HEK293 (cell line): ENCODE measurements around the gene COPG1.
A peak's percentile ranks its signal among the peaks of the same experiment; 100 is the strongest.

Experiments
- CTCF ChIA-PET: fragments of 350-600 bp; formaldehyde crosslinking; extraction: SDS; loops from one replicate; lab custom pipeline; 2021; ENCODE audit warnings: antibody characterized with exemption; lab: Yijun Ruan, JAX
- POLR2A ChIA-PET: fragments of 300-600 bp; formaldehyde crosslinking; extraction: SDS; loops from one replicate; lab custom pipeline; 2020; ENCODE audit warnings: antibody characterized with exemption, inconsistent platforms; lab: Yijun Ruan, JAX
- H3K27ac ChIP-seq: fragments of 200-500 bp; sonication (Bioruptor generic); 2 replicates; pipeline ENCODE4 v1.5.1; 2014; ENCODE audit warnings: low read depth, low read length, control low read depth, inconsistent platforms; ENCODE audit errors: extremely low read depth
- H3K36me3 ChIP-seq, 2 experiments: fragments of 200-500 bp in 1 of 2; sonication (Bioruptor generic) in 1 of 2; 1 replicate in 1 of 2; 2 replicates in 1 of 2; pipeline ENCODE4 v1.5.1; 2014 to 2017; ENCODE audit warnings: inconsistent platforms in 2 of 2, low read length in 2 of 2; ENCODE audit not compliant: control insufficient read depth in 2 of 2, insufficient read depth in 1 of 2
- H3K4me1 ChIP-seq: fragments of 200-500 bp; sonication (Bioruptor generic); 2 replicates; pipeline ENCODE4 v1.5.1; 2014; ENCODE audit warnings: mild to moderate bottlenecking, low read length, inconsistent platforms; ENCODE audit not compliant: control insufficient read depth, insufficient read depth
- H3K4me3 ChIP-seq: 2 replicates; pipeline ENCODE4 v1.5.1; 2011; ENCODE audit warnings: low read depth, mild to moderate bottlenecking, control low read depth, low read length, moderate library complexity
- H3K9me3 ChIP-seq: fragments of 200-500 bp; sonication (Bioruptor generic); 2 replicates; pipeline ENCODE4 v1.5.1; 2014; ENCODE audit warnings: low read depth, low read length, inconsistent platforms; ENCODE audit not compliant: control insufficient read depth, insufficient read depth
- GLIS2 ChIP-seq: fragments of 450-650 bp; formaldehyde crosslinking; IDR thresholded peaks from 2 replicates; pipeline ENCODE4 v1.5.1; 2016; ENCODE audit warnings: missing biosample characterization, missing genetic modification characterization
- ZBTB8A ChIP-seq: fragments of 450-650 bp; formaldehyde crosslinking; IDR thresholded peaks from 2 replicates; pipeline ENCODE4 v1.5.1; 2016; ENCODE audit warnings: missing biosample characterization, missing genetic modification characterization
- ZEB2 ChIP-seq: fragments of 450-650 bp; formaldehyde crosslinking; IDR thresholded peaks from 2 replicates; pipeline ENCODE4 v1.5.1; 2016; ENCODE audit warnings: missing biosample characterization, missing genetic modification characterization
- ZNF146 ChIP-seq: fragments of 450-650 bp; formaldehyde crosslinking; IDR thresholded peaks from 2 replicates; pipeline ENCODE4 v1.5.1; 2016; ENCODE audit warnings: missing biosample characterization, missing genetic modification characterization
- ZNF184 ChIP-seq: fragments of 450-650 bp; IDR thresholded peaks from 2 replicates; pipeline ENCODE4 v1.5.1; 2018; ENCODE audit warnings: missing biosample characterization, mild to moderate bottlenecking, missing genetic modification characterization
- ZNF266 ChIP-seq: fragments of 450-650 bp; formaldehyde crosslinking; IDR thresholded peaks from 2 replicates; pipeline ENCODE4 v1.5.1; 2016; ENCODE audit warnings: missing biosample characterization, missing genetic modification characterization, low read depth
- ZNF274 ChIP-seq, 2 experiments: fragments of 200-500 bp in 1 of 2; fragments of 450-650 bp in 1 of 2; sonication (Bioruptor generic) in 1 of 2; formaldehyde crosslinking in 1 of 2; IDR thresholded peaks; 2 replicates each; pipeline versions ENCODE4 v1.5.1 to v1.6.1; 2014 to 2016; ENCODE audit warnings: borderline replicate concordance in 1 of 2, inconsistent platforms in 1 of 2, low read length in 1 of 2, missing biosample characterization in 1 of 2, missing genetic modification characterization in 1 of 2
- ZNF366 ChIP-seq: fragments of 450-650 bp; formaldehyde crosslinking; conservative IDR thresholded peaks from 2 replicates; pipeline ENCODE4 v1.5.1; 2016; ENCODE audit warnings: missing biosample characterization, missing genetic modification characterization
- ZNF501 ChIP-seq: fragments of 450-650 bp; formaldehyde crosslinking; IDR thresholded peaks from 2 replicates; pipeline ENCODE4 v1.5.1; 2016; ENCODE audit warnings: missing biosample characterization, missing genetic modification characterization
- ZNF558 ChIP-seq: fragments of 450-650 bp; formaldehyde crosslinking; IDR thresholded peaks from 2 replicates; pipeline ENCODE4 v1.5.1; 2016; ENCODE audit warnings: missing biosample characterization, missing genetic modification characterization
- ZNF776 ChIP-seq: fragments of 450-650 bp; formaldehyde crosslinking; IDR thresholded peaks from 2 replicates; pipeline ENCODE4 v1.5.0; 2017; ENCODE audit warnings: missing biosample characterization, missing genetic modification characterization, borderline replicate concordance
- ZNF837 ChIP-seq: fragments of 450-650 bp; formaldehyde crosslinking; IDR thresholded peaks from 2 replicates; pipeline ENCODE4 v1.5.1; 2016; ENCODE audit warnings: missing biosample characterization, missing genetic modification characterization
- ZSCAN23 ChIP-seq: fragments of 450-650 bp; formaldehyde crosslinking; IDR thresholded peaks from 2 replicates; pipeline ENCODE4 v1.5.1; 2016; ENCODE audit warnings: missing biosample characterization, missing genetic modification characterization
- TF ChIP-seq, protein P1 (sequence below): fragments of 450-650 bp; formaldehyde crosslinking; IDR thresholded peaks from 2 replicates; pipeline ENCODE4 v1.5.1; 2016; ENCODE audit warnings: missing biosample characterization, missing genetic modification characterization
- TF ChIP-seq, protein P2 (sequence below): fragments of 450-650 bp; formaldehyde crosslinking; optimal IDR thresholded peaks from 2 replicates; pipeline ENCODE3; 2016; ENCODE audit warnings: missing biosample characterization, mild to moderate bottlenecking, missing genetic modification characterization
- TF ChIP-seq, protein P3 (sequence below): fragments of 450-650 bp; formaldehyde crosslinking; IDR thresholded peaks from 2 replicates; pipeline ENCODE4 v1.5.1; 2016; ENCODE audit warnings: missing biosample characterization, missing genetic modification characterization
- TF ChIP-seq, protein P4 (sequence below): fragments of 450-650 bp; formaldehyde crosslinking; IDR thresholded peaks from 2 replicates; pipeline ENCODE4 v1.5.1; 2016; ENCODE audit warnings: missing biosample characterization, missing genetic modification characterization, low read depth

The COPG1 gene

DNA sequence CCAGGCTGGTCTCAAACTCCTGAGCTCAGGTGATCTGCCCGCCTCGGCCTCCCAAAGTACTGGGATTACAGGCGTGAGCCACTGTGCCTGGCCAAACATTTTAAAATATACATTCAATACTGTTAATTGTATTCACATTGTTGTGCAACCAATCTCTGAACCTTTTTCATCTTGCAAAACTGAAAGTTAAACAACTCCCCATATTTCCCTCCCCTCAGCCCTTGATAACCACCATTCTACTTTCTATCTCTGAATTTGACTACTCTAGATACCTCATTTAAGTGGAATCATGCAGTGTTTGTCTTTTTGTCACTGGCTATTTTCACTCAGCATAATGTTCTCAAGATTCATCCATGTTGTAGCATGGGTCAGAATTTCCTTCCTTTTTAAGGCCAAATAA, 59.2 kb downstream of the COPG1 start:
- Histone ChIP-seq H3K4me3 (no peak overlapping the region), H3K36me3 (peaks cover 3 to 40% of the 10 kb centered on the region in 2 experiments; a peak in 2 of 3 replicates), H3K4me1 (no peaks in the 10 kb centered on the region), H3K9me3 (no peaks in the 10 kb centered on the region), H3K27ac (no peak overlapping the region)
- POLR2A ChIA-PET = interaction anchor here (1.0 kb wide), 1 partner anchor 59 kb away, joined by 6 read pairs; the partner anchor contains the start of gene COPG1
- CTCF ChIA-PET = interaction anchor here (0.6 kb wide), 1 partner anchor 167 kb away, joined by 4 read pairs; no protein-coding TSS in a partner anchor
- TF ChIP-seq ZSCAN23 (tag by site-specific recombination) = no peak
- peak; percentile 33 for TF ChIP-seq ZNF146 (tag by site-specific recombination)
- TF ChIP-seq ZNF184 (tag by site-specific recombination) = no peak

DNA sequence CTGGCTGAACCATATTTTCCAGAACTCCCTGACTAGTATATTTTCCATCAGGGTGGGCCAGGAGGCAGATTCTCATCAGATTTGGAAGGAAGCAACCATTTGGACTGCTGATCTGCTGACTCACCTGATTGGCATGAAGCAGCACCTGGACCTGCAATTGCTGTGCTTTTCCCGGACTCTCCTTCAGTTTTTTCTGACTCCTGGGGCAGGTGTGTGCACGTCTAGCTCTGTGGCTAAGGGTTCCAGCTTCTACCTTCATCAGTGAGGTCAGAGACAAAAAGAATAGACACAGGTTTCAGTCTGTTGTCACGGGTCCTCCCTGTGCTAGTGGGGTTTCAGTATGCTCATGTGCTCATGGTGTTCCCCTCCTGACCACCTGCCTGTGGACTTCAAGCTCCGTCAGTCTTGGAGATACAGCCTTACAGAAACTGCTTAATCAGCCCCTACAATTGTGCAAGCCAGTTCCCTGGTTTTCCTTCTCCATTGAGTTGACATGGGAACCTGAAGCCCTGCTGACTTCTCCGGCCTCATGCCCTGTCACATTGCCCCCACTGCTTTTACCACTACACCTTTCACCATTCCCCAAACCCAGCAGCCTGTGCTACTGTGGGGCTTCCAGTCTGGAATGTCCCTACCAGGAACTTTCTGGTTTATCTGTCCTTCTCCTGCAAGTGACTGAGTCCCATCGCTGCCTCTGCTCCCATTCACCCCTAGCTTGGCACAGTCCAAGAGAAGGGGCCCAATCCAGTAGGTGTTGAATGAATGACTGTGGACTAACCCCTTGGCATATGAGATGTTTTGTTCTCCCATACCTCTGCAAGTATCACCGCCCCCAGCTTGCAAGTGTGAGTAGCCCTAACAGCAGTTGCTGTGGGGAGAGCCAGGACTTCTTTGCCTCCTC, 61.0 kb downstream of the COPG1 start:
- CTCF ChIA-PET = no interaction called here
- POLR2A ChIA-PET = interaction anchor here (0.6 to 0.7 kb wide), 2 partner anchors 32 kb away, joined by 3 read pairs; partner anchors contain the start of gene HMCES
- TF ChIP-seq, protein P1, sequence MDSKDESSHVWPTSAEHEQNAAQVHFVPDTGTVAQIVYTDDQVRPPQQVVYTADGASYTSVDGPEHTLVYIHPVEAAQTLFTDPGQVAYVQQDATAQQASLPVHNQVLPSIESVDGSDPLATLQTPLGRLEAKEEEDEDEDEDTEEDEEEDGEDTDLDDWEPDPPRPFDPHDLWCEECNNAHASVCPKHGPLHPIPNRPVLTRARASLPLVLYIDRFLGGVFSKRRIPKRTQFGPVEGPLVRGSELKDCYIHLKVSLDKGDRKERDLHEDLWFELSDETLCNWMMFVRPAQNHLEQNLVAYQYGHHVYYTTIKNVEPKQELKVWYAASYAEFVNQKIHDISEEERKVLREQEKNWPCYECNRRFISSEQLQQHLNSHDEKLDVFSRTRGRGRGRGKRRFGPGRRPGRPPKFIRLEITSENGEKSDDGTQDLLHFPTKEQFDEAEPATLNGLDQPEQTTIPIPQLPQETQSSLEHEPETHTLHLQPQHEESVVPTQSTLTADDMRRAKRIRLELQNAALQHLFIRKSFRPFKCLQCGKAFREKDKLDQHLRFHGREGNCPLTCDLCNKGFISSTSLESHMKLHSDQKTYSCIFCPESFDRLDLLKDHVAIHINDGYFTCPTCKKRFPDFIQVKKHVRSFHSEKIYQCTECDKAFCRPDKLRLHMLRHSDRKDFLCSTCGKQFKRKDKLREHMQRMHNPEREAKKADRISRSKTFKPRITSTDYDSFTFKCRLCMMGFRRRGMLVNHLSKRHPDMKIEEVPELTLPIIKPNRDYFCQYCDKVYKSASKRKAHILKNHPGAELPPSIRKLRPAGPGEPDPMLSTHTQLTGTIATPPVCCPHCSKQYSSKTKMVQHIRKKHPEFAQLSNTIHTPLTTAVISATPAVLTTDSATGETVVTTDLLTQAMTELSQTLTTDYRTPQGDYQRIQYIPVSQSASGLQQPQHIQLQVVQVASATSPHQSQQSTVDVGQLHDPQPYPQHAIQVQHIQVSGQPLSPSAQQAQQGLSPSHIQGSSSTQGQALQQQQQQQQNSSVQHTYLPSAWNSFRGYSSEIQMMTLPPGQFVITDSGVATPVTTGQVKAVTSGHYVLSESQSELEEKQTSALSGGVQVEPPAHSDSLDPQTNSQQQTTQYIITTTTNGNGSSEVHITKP (tag by site-specific recombination) = peak; percentile 59
- TF ChIP-seq ZNF837 (tag by site-specific recombination) = no peak

DNA sequence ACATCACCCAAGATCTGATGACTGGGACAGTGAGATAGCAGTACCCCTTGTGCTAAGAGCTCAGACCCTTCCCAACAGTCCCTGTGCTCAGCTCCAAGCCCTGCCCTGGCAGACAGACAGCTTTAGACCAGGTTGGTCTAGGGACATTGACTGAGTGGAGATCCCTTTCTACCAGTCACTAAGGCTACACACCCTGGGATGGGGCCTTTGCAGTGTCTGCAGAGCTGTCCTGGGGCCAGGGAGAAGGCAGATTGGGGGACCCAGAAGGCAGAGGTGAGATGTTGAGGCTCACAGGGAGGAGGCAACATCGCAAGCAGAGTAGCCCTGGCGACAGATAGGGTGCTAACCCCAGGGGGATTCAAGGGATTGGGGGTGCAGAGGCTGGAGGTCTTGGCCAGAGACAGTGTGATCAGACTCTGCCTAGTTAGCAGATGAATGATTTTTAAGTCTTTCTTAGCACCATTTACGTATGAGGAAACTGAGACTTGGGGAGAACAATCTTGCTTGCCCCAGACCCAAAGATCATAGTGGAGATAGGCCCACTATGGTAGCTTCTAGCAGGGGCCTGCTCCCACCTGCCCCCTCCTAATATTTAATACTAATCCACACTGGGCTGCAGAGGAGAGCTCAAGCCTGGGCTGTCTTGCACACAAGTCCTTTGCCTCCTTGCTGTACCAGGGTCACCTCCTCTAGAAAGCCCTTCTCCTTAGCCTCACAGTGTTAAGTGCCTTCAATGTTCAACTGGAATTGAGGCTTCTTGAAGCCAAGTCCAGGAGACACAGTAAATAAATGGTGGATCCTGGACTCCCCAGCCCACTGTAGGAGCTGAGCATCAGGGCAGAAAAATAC, 61.9 kb downstream of the COPG1 start:
- no peaks in the 10 kb centered on the region for H3K9me3 ChIP-seq
- CTCF ChIA-PET = no interaction called here
- POLR2A ChIA-PET = interaction anchor here (0.6 to 0.7 kb wide), 2 partner anchors 33 to 661 kb away, joined by 3 read pairs; partner anchors contain the start of genes HMCES and RPN1
- peaks cover 0 to 20% of the 10 kb centered on the region in 2 experiments; a peak in 2 of 3 replicates for H3K36me3 ChIP-seq
- no peaks in the 10 kb centered on the region for H3K4me1 ChIP-seq
- H3K4me3 ChIP-seq = no peak overlapping the region
- H3K27ac ChIP-seq = no peak overlapping the region
- TF ChIP-seq, protein P2, sequence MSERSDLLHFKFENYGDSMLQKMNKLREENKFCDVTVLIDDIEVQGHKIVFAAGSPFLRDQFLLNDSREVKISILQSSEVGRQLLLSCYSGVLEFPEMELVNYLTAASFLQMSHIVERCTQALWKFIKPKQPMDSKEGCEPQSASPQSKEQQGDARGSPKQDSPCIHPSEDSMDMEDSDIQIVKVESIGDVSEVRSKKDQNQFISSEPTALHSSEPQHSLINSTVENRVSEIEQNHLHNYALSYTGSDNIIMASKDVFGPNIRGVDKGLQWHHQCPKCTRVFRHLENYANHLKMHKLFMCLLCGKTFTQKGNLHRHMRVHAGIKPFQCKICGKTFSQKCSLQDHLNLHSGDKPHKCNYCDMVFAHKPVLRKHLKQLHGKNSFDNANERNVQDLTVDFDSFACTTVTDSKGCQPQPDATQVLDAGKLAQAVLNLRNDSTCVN = no peak
- TF ChIP-seq ZNF266 = no peak
- TF ChIP-seq, protein P3, sequence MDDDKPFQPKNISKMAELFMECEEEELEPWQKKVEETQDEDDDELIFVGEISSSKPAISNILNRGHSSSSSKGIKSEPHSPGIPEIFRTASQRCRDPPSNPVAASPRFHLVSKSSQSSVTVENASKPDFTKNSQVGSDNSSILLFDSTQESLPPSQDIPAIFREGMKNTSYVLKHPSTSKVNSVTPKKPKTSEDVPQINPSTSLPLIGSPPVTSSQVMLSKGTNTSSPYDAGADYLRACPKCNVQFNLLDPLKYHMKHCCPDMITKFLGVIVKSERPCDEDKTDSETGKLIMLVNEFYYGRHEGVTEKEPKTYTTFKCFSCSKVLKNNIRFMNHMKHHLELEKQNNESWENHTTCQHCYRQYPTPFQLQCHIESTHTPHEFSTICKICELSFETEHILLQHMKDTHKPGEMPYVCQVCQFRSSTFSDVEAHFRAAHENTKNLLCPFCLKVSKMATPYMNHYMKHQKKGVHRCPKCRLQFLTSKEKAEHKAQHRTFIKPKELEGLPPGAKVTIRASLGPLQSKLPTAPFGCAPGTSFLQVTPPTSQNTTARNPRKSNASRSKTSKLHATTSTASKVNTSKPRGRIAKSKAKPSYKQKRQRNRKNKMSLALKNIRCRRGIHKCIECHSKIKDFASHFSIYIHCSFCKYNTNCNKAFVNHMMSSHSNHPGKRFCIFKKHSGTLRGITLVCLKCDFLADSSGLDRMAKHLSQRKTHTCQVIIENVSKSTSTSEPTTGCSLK = no peak
- no peak for TF ChIP-seq ZBTB8A (tag by site-specific recombination)
- TF ChIP-seq ZNF366 (tag by site-specific recombination) = no peak
- no peak for TF ChIP-seq ZEB2
- no peak for TF ChIP-seq ZNF274 (IDR thresholded peaks at IDR 0.05; ENCODE audit: low read length)
- no peak for TF ChIP-seq ZNF274 (tag by site-specific recombination; IDR thresholded peaks at IDR 0.05; ENCODE audit: borderline replicate concordance)
- TF ChIP-seq GLIS2 = no peak
- TF ChIP-seq, protein P4, sequence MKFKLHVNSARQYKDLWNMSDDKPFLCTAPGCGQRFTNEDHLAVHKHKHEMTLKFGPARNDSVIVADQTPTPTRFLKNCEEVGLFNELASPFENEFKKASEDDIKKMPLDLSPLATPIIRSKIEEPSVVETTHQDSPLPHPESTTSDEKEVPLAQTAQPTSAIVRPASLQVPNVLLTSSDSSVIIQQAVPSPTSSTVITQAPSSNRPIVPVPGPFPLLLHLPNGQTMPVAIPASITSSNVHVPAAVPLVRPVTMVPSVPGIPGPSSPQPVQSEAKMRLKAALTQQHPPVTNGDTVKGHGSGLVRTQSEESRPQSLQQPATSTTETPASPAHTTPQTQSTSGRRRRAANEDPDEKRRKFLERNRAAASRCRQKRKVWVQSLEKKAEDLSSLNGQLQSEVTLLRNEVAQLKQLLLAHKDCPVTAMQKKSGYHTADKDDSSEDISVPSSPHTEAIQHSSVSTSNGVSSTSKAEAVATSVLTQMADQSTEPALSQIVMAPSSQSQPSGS = no peak
- no peak for TF ChIP-seq ZNF558 (tag by site-specific recombination)
- TF ChIP-seq ZNF501 = no peak
- no peak for TF ChIP-seq ZNF776 (tag by site-specific recombination)

More for the DNA sequence above, 61.0 kb downstream of the COPG1 start:
- H3K9me3 ChIP-seq = no peaks in the 10 kb centered on the region
- H3K27ac ChIP-seq = no peak overlapping the region
- no peaks in the 10 kb centered on the region for H3K4me1 ChIP-seq
- peaks cover 0 to 27% of the 10 kb centered on the region in 2 experiments; a peak in 2 of 3 replicates for H3K36me3 ChIP-seq
- H3K4me3 ChIP-seq = no peak overlapping the region
